ENCODE results near the gene PTPRK.

PTPRK gene

GRCh38 chr6:128161839-128162238 is 358.6 kb downstream of the PTPRK start:
- no peak for DNase-seq
- Histone ChIP-seq H3K79me1 (replicated peaks; ENCODE audit: low read length, poor library complexity, severe bottlenecking) (no peaks in the 10 kb centered on the region), H3K4me1 (ENCODE audit: control insufficient read depth, insufficient read depth, low read depth, low read length) (no peaks in the 10 kb centered on the region), H3K36me3 (ENCODE audit: control insufficient read depth in 1 of 2, insufficient read depth in 2 of 2, low read depth in 1 of 2, low read length in 2 of 2) (no peaks in the 10 kb centered on the region), H3K4ac (ENCODE audit: low read depth in 1 of 2, low read length in 2 of 2) (no peak overlapping the region), H3K4me3 (ENCODE audit: insufficient read depth in 1 of 2, low read depth in 1 of 2, low read length in 2 of 2) (no peak overlapping the region), H4K91ac (ENCODE audit: low read length) (no peak overlapping the region), H3K27ac (ENCODE audit: low read length, poor library complexity, severe bottlenecking) (no peak overlapping the region), H3K9ac (ENCODE audit: low read length) (no peak overlapping the region), H4K8ac (ENCODE audit: low read length) (no peak overlapping the region), H3K4me2 (ENCODE audit: low read length, poor library complexity, severe bottlenecking) (no peak overlapping the region), H3K9me3 (ENCODE audit: control insufficient read depth, low read length) (no peaks in the 10 kb centered on the region), H2BK5ac (ENCODE audit: low read depth, low read length, poor library complexity, severe bottlenecking) (no peak overlapping the region), H2BK12ac (ENCODE audit: low read length in 2 of 2) (no peak overlapping the region), H3K18ac (ENCODE audit: low read depth in 1 of 2, low read length in 2 of 2) (no peak overlapping the region), H2BK120ac (ENCODE audit: low read depth, low read length) (no peak overlapping the region), H2AFZ (ENCODE audit: low read depth, low read length) (no peak overlapping the region), H3K27me3 (ENCODE audit: control insufficient read depth in 1 of 2, insufficient read depth in 1 of 2, low read length in 2 of 2) (no peaks in the 10 kb centered on the region), H2AK5ac (ENCODE audit: low read length, severe bottlenecking) (no peak overlapping the region), H2BK15ac (ENCODE audit: low read depth, poor library complexity, severe bottlenecking) (no peak overlapping the region), H3K23ac (ENCODE audit: low read length in 2 of 2) (no peak overlapping the region), H3K14ac (ENCODE audit: low read length in 2 of 2) (no peak overlapping the region)
- no CpG with 5 or more reads among the region's 1 CpG for WGBS

GRCh38 chr6:128161263-128161662 is 359.1 kb downstream of the PTPRK start:
- WGBS, result 79% methylated on average over 1 of the region's 1 CpG

GRCh38 chr6:128158496-128158895 is 361.9 kb downstream of the PTPRK start:
- DNase-seq, result peak; percentile 45
- Histone ChIP-seq H3K4me2 (ENCODE audit: low read length, poor library complexity, severe bottlenecking) (no peak overlapping the region), H3K36me3 (ENCODE audit: control insufficient read depth in 1 of 2, insufficient read depth in 2 of 2, low read depth in 1 of 2, low read length in 2 of 2) (no peaks in the 10 kb centered on the region), H3K79me1 (replicated peaks; ENCODE audit: low read length, poor library complexity, severe bottlenecking) (no peaks in the 10 kb centered on the region), H3K27me3 (ENCODE audit: control insufficient read depth in 1 of 2, insufficient read depth in 1 of 2, low read length in 2 of 2) (no peaks in the 10 kb centered on the region), H2AFZ (ENCODE audit: low read depth, low read length) (no peak overlapping the region), H2BK15ac (ENCODE audit: low read depth, poor library complexity, severe bottlenecking) (no peak overlapping the region), H3K4me1 (ENCODE audit: control insufficient read depth, insufficient read depth, low read depth, low read length) (no peaks in the 10 kb centered on the region), H3K18ac (ENCODE audit: low read depth in 1 of 2, low read length in 2 of 2) (no peak overlapping the region), H3K4ac (ENCODE audit: low read depth in 1 of 2, low read length in 2 of 2) (no peak overlapping the region), H3K27ac (ENCODE audit: low read length, poor library complexity, severe bottlenecking) (peak overlapping the region; percentile 35), H2BK120ac (ENCODE audit: low read depth, low read length) (no peak overlapping the region), H3K23ac (ENCODE audit: low read length in 2 of 2) (no peak overlapping the region), H3K9me3 (ENCODE audit: control insufficient read depth, low read length) (no peaks in the 10 kb centered on the region), H3K4me3 (ENCODE audit: insufficient read depth in 1 of 2, low read depth in 1 of 2, low read length in 2 of 2) (no peak overlapping the region), H2BK5ac (ENCODE audit: low read depth, low read length, poor library complexity, severe bottlenecking) (no peak overlapping the region), H3K14ac (ENCODE audit: low read length in 2 of 2) (no peak overlapping the region), H3K9ac (ENCODE audit: low read length) (no peak overlapping the region), H4K8ac (ENCODE audit: low read length) (no peak overlapping the region), H2BK12ac (ENCODE audit: low read length in 2 of 2) (no peak overlapping the region), H4K91ac (ENCODE audit: low read length) (no peak overlapping the region), H2AK5ac (ENCODE audit: low read length, severe bottlenecking) (no peak overlapping the region)
- WGBS, result 48% methylated on average over 2 of the region's 4 CpGs

More at GRCh38 chr6:128161263-128161662, 359.1 kb downstream of the PTPRK start:
- Histone ChIP-seq H4K91ac (ENCODE audit: low read length) (no peak overlapping the region), H2BK12ac (ENCODE audit: low read length in 2 of 2) (no peak overlapping the region), H3K4me3 (ENCODE audit: insufficient read depth in 1 of 2, low read depth in 1 of 2, low read length in 2 of 2) (no peak overlapping the region), H3K79me1 (replicated peaks; ENCODE audit: low read length, poor library complexity, severe bottlenecking) (no peaks in the 10 kb centered on the region), H3K27me3 (ENCODE audit: control insufficient read depth in 1 of 2, insufficient read depth in 1 of 2, low read length in 2 of 2) (no peaks in the 10 kb centered on the region), H3K27ac (ENCODE audit: low read length, poor library complexity, severe bottlenecking) (no peak overlapping the region), H3K9me3 (ENCODE audit: control insufficient read depth, low read length) (no peaks in the 10 kb centered on the region), H3K36me3 (ENCODE audit: control insufficient read depth in 1 of 2, insufficient read depth in 2 of 2, low read depth in 1 of 2, low read length in 2 of 2) (no peaks in the 10 kb centered on the region), H2AFZ (ENCODE audit: low read depth, low read length) (no peak overlapping the region), H3K4me2 (ENCODE audit: low read length, poor library complexity, severe bottlenecking) (no peak overlapping the region), H3K18ac (ENCODE audit: low read depth in 1 of 2, low read length in 2 of 2) (no peak overlapping the region), H2AK5ac (ENCODE audit: low read length, severe bottlenecking) (no peak overlapping the region), H2BK15ac (ENCODE audit: low read depth, poor library complexity, severe bottlenecking) (no peak overlapping the region), H4K8ac (ENCODE audit: low read length) (no peak overlapping the region), H2BK5ac (ENCODE audit: low read depth, low read length, poor library complexity, severe bottlenecking) (no peak overlapping the region), H3K9ac (ENCODE audit: low read length) (no peak overlapping the region), H3K14ac (ENCODE audit: low read length in 2 of 2) (no peak overlapping the region), H3K4me1 (ENCODE audit: control insufficient read depth, insufficient read depth, low read depth, low read length) (no peaks in the 10 kb centered on the region), H2BK120ac (ENCODE audit: low read depth, low read length) (no peak overlapping the region), H3K23ac (ENCODE audit: low read length in 2 of 2) (no peak overlapping the region), H3K4ac (ENCODE audit: low read depth in 1 of 2, low read length in 2 of 2) (no peak overlapping the region)
- DNase-seq, result no peak

- Histone ChIP-seq H3K4me1 (ENCODE audit: control insufficient read depth, insufficient read depth, low read depth, low read length) (no peaks in the 10 kb centered on the region), H3K14ac (ENCODE audit: low read length in 2 of 2) (no peak overlapping the region), H2BK120ac (ENCODE audit: low read depth, low read length) (no peak overlapping the region), H3K9me3 (ENCODE audit: control insufficient read depth, low read length) (no peaks in the 10 kb centered on the region), H3K4me3 (ENCODE audit: insufficient read depth in 1 of 2, low read depth in 1 of 2, low read length in 2 of 2) (no peak overlapping the region), H3K27me3 (ENCODE audit: control insufficient read depth in 1 of 2, insufficient read depth in 1 of 2, low read length in 2 of 2) (no peaks in the 10 kb centered on the region), H3K79me1 (replicated peaks; ENCODE audit: low read length, poor library complexity, severe bottlenecking) (peaks cover 3% of the 10 kb centered on the region), H2BK15ac (ENCODE audit: low read depth, poor library complexity, severe bottlenecking) (no peak overlapping the region), H3K27ac (ENCODE audit: low read length, poor library complexity, severe bottlenecking) (no peak overlapping the region), H3K9ac (ENCODE audit: low read length) (no peak overlapping the region), H2BK5ac (ENCODE audit: low read depth, low read length, poor library complexity, severe bottlenecking) (no peak overlapping the region), H2AK5ac (ENCODE audit: low read length, severe bottlenecking) (no peak overlapping the region), H3K4me2 (ENCODE audit: low read length, poor library complexity, severe bottlenecking) (no peak overlapping the region), H2AFZ (ENCODE audit: low read depth, low read length) (no peak overlapping the region), H4K8ac (ENCODE audit: low read length) (no peak overlapping the region), H3K23ac (ENCODE audit: low read length in 2 of 2) (no peak overlapping the region), H4K91ac (ENCODE audit: low read length) (no peak overlapping the region), H3K36me3 (ENCODE audit: control insufficient read depth in 1 of 2, insufficient read depth in 2 of 2, low read depth in 1 of 2, low read length in 2 of 2) (no peaks in the 10 kb centered on the region), H3K4ac (ENCODE audit: low read depth in 1 of 2, low read length in 2 of 2) (no peak overlapping the region), H2BK12ac (ENCODE audit: low read length in 2 of 2) (no peak overlapping the region), H3K18ac (ENCODE audit: low read depth in 1 of 2, low read length in 2 of 2) (no peak overlapping the region)
- no peak for DNase-seq
- no CpG with 5 or more reads among the region's 4 CpGs for WGBS
These were observed 363.9 kb downstream of the PTPRK start for GRCh38 chr6:128156321-128157111.
